Effector memory CD4-positive, alpha-beta T cell (primary cell): Measurements from ENCODE around the gene CACNA2D3.

ENCODE experiments used
- DNase-seq, 3 donors: peaks; one replicate each; pipeline ENCODE4 v3.0.0-alpha.2; 2020
- H3K27ac ChIP-seq: 2 replicates; pipeline ENCODE4 v1.7.0; 2013; ENCODE audit warnings: mild to moderate bottlenecking, low read length, moderate library complexity; ENCODE audit not compliant: insufficient read depth, poor library complexity, severe bottlenecking
- H3K27me3 ChIP-seq: replicated peaks from 2 replicates; pipeline ENCODE4 v1.7.0; 2013; ENCODE audit warnings: mild to moderate bottlenecking, low read length; ENCODE audit not compliant: insufficient read depth, control insufficient read depth, poor library complexity, severe bottlenecking
- H3K36me3 ChIP-seq: 2 replicates; pipeline ENCODE4 v1.7.0; 2013; ENCODE audit warnings: mild to moderate bottlenecking, low read length, moderate library complexity; ENCODE audit not compliant: control insufficient read depth, insufficient read depth
- H3K4me1 ChIP-seq: 2 replicates; pipeline ENCODE4 v1.7.0; 2013; ENCODE audit warnings: low read length, mild to moderate bottlenecking; ENCODE audit not compliant: control insufficient read depth, insufficient read depth, poor library complexity, severe bottlenecking
- H3K4me3 ChIP-seq: 2 replicates; pipeline ENCODE4 v1.7.0; 2013; ENCODE audit warnings: low read length, low read depth, mild to moderate bottlenecking; ENCODE audit not compliant: insufficient read depth, poor library complexity, severe bottlenecking
- H3K9me3 ChIP-seq: 2 replicates; pipeline ENCODE4 v1.7.0; 2013; ENCODE audit warnings: mild to moderate bottlenecking, low read length, moderate library complexity; ENCODE audit not compliant: control insufficient read depth

CACNA2D3 gene

GRCh38 chr3:54654776-54655175 lies 532.4 kb downstream of the CACNA2D3 start:
- no peak for DNase-seq
- H3K4me1 ChIP-seq: no peaks in the 10 kb centered on the region
- H3K9me3 ChIP-seq: no peaks in the 10 kb centered on the region
- no peaks in the 10 kb centered on the region for H3K27me3 ChIP-seq
- no peak overlapping the region for H3K27ac ChIP-seq
- H3K36me3 ChIP-seq: no peaks in the 10 kb centered on the region
- no peak overlapping the region for H3K4me3 ChIP-seq

GRCh38 chr3:54659347-54659746 lies 537.0 kb downstream of the CACNA2D3 start:
- no peak overlapping the region for H3K27ac ChIP-seq
- H3K4me1 ChIP-seq: no peaks in the 10 kb centered on the region
- no peak for DNase-seq
- H3K9me3 ChIP-seq: no peaks in the 10 kb centered on the region
- no peaks in the 10 kb centered on the region for H3K36me3 ChIP-seq
- no peaks in the 10 kb centered on the region for H3K27me3 ChIP-seq
- no peak overlapping the region for H3K4me3 ChIP-seq

- Histone ChIP-seq H3K36me3 (no peaks in the 10 kb centered on the region), H3K4me3 (no peak overlapping the region), H3K4me1 (no peaks in the 10 kb centered on the region), H3K27me3 (no peaks in the 10 kb centered on the region), H3K9me3 (no peaks in the 10 kb centered on the region), H3K27ac (no peak overlapping the region)
- no peak for DNase-seq
These were observed 538.4 kb downstream of the CACNA2D3 start for GRCh38 chr3:54660714-54661132.

GRCh38 chr3:54661151-54661550 lies 538.8 kb downstream of the CACNA2D3 start:
- Histone ChIP-seq H3K36me3 (no peaks in the 10 kb centered on the region), H3K4me1 (no peaks in the 10 kb centered on the region), H3K4me3 (no peak overlapping the region), H3K9me3 (no peaks in the 10 kb centered on the region), H3K27me3 (no peaks in the 10 kb centered on the region), H3K27ac (no peak overlapping the region)
- no peak for DNase-seq

GRCh38 chr3:54663501-54664011 lies 541.2 kb downstream of the CACNA2D3 start:
- Histone ChIP-seq H3K9me3 (no peaks in the 10 kb centered on the region), H3K36me3 (no peaks in the 10 kb centered on the region), H3K27ac (no peak overlapping the region), H3K4me1 (no peaks in the 10 kb centered on the region), H3K4me3 (no peak overlapping the region), H3K27me3 (no peaks in the 10 kb centered on the region)
- no peak for DNase-seq

GRCh38 chr3:54665016-54665600 lies 542.8 kb downstream of the CACNA2D3 start:
- Histone ChIP-seq H3K27me3 (no peaks in the 10 kb centered on the region), H3K9me3 (no peaks in the 10 kb centered on the region), H3K4me1 (no peaks in the 10 kb centered on the region), H3K4me3 (no peak overlapping the region), H3K27ac (no peak overlapping the region), H3K36me3 (no peaks in the 10 kb centered on the region)
- DNase-seq: no peak

- H3K4me1 ChIP-seq: no peaks in the 10 kb centered on the region
- no peak overlapping the region for H3K27ac ChIP-seq
- H3K9me3 ChIP-seq: no peaks in the 10 kb centered on the region
- H3K27me3 ChIP-seq: no peaks in the 10 kb centered on the region
- no peaks in the 10 kb centered on the region for H3K36me3 ChIP-seq
- DNase-seq: no peak
- H3K4me3 ChIP-seq: no peak overlapping the region
These were observed 545.9 kb downstream of the CACNA2D3 start for GRCh38 chr3:54668236-54668635.

GRCh38 chr3:54670201-54671000 lies 548.0 kb downstream of the CACNA2D3 start:
- H3K27ac ChIP-seq: no peak overlapping the region
- H3K4me3 ChIP-seq: no peak overlapping the region
- H3K27me3 ChIP-seq: no peaks in the 10 kb centered on the region
- DNase-seq: no peak
- no peaks in the 10 kb centered on the region for H3K36me3 ChIP-seq
- no peaks in the 10 kb centered on the region for H3K9me3 ChIP-seq
- no peaks in the 10 kb centered on the region for H3K4me1 ChIP-seq

GRCh38 chr3:54671511-54671910 lies 549.2 kb downstream of the CACNA2D3 start:
- no peaks in the 10 kb centered on the region for H3K36me3 ChIP-seq
- no peaks in the 10 kb centered on the region for H3K9me3 ChIP-seq
- no peak overlapping the region for H3K4me3 ChIP-seq
- H3K4me1 ChIP-seq: no peaks in the 10 kb centered on the region
- DNase-seq: no peak
- no peak overlapping the region for H3K27ac ChIP-seq
- H3K27me3 ChIP-seq: no peaks in the 10 kb centered on the region

GRCh38 chr3:54676087-54676486 lies 553.7 kb downstream of the CACNA2D3 start:
- H3K9me3 ChIP-seq: no peaks in the 10 kb centered on the region
- H3K4me3 ChIP-seq: no peak overlapping the region
- H3K27me3 ChIP-seq: no peaks in the 10 kb centered on the region
- DNase-seq: no peak
- H3K27ac ChIP-seq: no peak overlapping the region
- H3K4me1 ChIP-seq: no peaks in the 10 kb centered on the region
- no peaks in the 10 kb centered on the region for H3K36me3 ChIP-seq
